ENCODE results near the gene RPL5. TPM values are rescaled to one million over a fixed set of nuclear protein-coding genes. Genes with fewer than 3 reads are reported as not detected.

RPL5 gene
- total and polyA plus RNA-seq, 2 of the 8 experiments (the other 6 are each of a cell fraction or from before 2014, with no cell fraction given): 1,506 to 2,034 TPM

- Histone ChIP-seq H4K91ac (replicated peaks; ENCODE audit: insufficient read length, low read length) (no peak overlapping the region), H3K27ac (ENCODE audit: low read depth, low read length) (no peak overlapping the region), H3K36me3 (ENCODE audit: control insufficient read depth in 2 of 4, insufficient read depth in 4 of 4, low read length in 3 of 4) (no peaks in the 10 kb centered on the region), H3K23me2 (ENCODE audit: low read depth, low read length) (no peaks in the 10 kb centered on the region), H3K18ac (ENCODE audit: extremely low read depth, low read length) (no peak overlapping the region), H2BK20ac (ENCODE audit: low read length) (no peak overlapping the region), H2AFZ (ENCODE audit: low read length) (no peak overlapping the region), H2BK12ac (ENCODE audit: low read depth, low read length) (no peak overlapping the region), H3K4me2 (ENCODE audit: insufficient read depth in 1 of 2, low read depth in 2 of 2, low read length in 2 of 2) (no peak overlapping the region), H3K56ac (replicated peaks; ENCODE audit: insufficient read length, low read depth, low read length) (no peak overlapping the region), H3K14ac (ENCODE audit: insufficient read length) (no peak overlapping the region), H4K8ac (ENCODE audit: extremely low read depth, insufficient read depth, low read length) (no peak overlapping the region), H3K23ac (ENCODE audit: insufficient read length) (no peak overlapping the region), H2AK5ac (ENCODE audit: low read depth, low read length) (no peak overlapping the region), H2BK5ac (ENCODE audit: low read depth, low read length) (no peak overlapping the region), H2BK120ac (replicated peaks; ENCODE audit: low read depth, low read length) (no peak overlapping the region), H3K9me3 (ENCODE audit: insufficient read depth in 2 of 2, low read depth in 1 of 2, low read length in 1 of 2) (no peaks in the 10 kb centered on the region), H3K9ac (replicated peaks in 1 of 4; ENCODE audit: extremely low read depth in 1 of 4, low read depth in 3 of 4, low read length in 3 of 4) (no peak overlapping the region), H3K79me1 (ENCODE audit: low read depth, low read length) (no peaks in the 10 kb centered on the region), H3K79me2 (ENCODE audit: control insufficient read depth in 1 of 2, insufficient read depth in 2 of 2, low read length in 2 of 2) (no peaks in the 10 kb centered on the region), H3K27me3 (replicated peaks in 1 of 4; ENCODE audit: control insufficient read depth in 3 of 4, extremely low read depth in 1 of 4, insufficient read depth in 3 of 4, low read length in 3 of 4) (no peaks in the 10 kb centered on the region), H3K4me1 (replicated peaks in 1 of 4; ENCODE audit: control insufficient read depth in 3 of 4, insufficient read depth in 4 of 4, low read length in 3 of 4) (no peaks in the 10 kb centered on the region), H4K20me1 (replicated peaks in 1 of 2; ENCODE audit: control insufficient read depth in 1 of 2, insufficient read depth in 2 of 2, low read length in 2 of 2) (no peaks in the 10 kb centered on the region), H3K4me3 (ENCODE audit: extremely low read depth in 1 of 4, insufficient read depth in 2 of 4, low read depth in 3 of 4, low read length in 4 of 4) (no peak overlapping the region), H2BK15ac (ENCODE audit: low read length) (no peak overlapping the region), H4K5ac (ENCODE audit: insufficient read length, low read depth, low read length) (no peak overlapping the region), H3K4ac (replicated peaks; ENCODE audit: insufficient read length, low read depth, low read length) (no peak overlapping the region)
- CTCF ChIA-PET (ENCODE audit: partially characterized antibody): interaction anchor here (0.9 to 4.6 kb wide), 4 partner anchors 98 to 688 kb away, joined by 3 to 31 read pairs (median 6); no protein-coding TSS in a partner anchor
- DNase-seq (ENCODE audit: low read depth in 1 of 2, low spot score in 2 of 2) (no peak), FAIRE-seq (no peak)
- no peak for TF ChIP-seq CTBP2 (IDR thresholded peaks at IDR 0.05; ENCODE audit: borderline replicate concordance, insufficient read depth, insufficient read length, low read length)
- TF ChIP-seq SRF (IDR thresholded peaks at IDR 0.05; ENCODE audit: low read depth, low read length): no peak
- no peak for TF ChIP-seq TAF1 (IDR thresholded peaks at IDR 0.05; ENCODE audit: low read depth, low read length)
- POLR2A ChIA-PET (ENCODE audit: partially characterized antibody): no interaction called here
Measured at GRCh38 chr1:92864131-92864530, 32.3 kb downstream of the RPL5 start.
